SK-N-SH treated with all-trans-retinoic acid at 6 μM for 48 hours (cell line): ENCODE results near the gene CD63.

Experiments
- ATAC-seq: fragments of 200-7000 bp; cut with Tn5 transposase; 3 replicates; pipeline ENCODE4 v1.9.1; 2020; ENCODE audit warnings: mild to moderate bottlenecking, moderate library complexity
- ARNTL ChIP-seq: fragments of 450-650 bp; formaldehyde crosslinking; IDR thresholded peaks from 2 replicates; pipeline ENCODE4 v1.5.0; 2020; ENCODE audit warnings: low read depth, mild to moderate bottlenecking, moderate library complexity, borderline replicate concordance
- BACH2 ChIP-seq: fragments of 250-450 bp; sonication (Bioruptor Pico); IDR thresholded peaks from 2 replicates; pipeline ENCODE4 v1.9.0; 2021; ENCODE audit warnings: mild to moderate bottlenecking, borderline replicate concordance
- CSDC2 ChIP-seq: fragments of 250-450 bp; sonication (Bioruptor Pico); IDR thresholded peaks from 2 replicates; pipeline ENCODE4 v1.5.0; 2020; ENCODE audit warnings: mild to moderate bottlenecking, moderate library complexity
- CSRNP3 ChIP-seq: fragments of 250-450 bp; sonication (Bioruptor Pico); IDR thresholded peaks from 2 replicates; pipeline ENCODE4 v1.5.1; 2021; ENCODE audit warnings: mild to moderate bottlenecking, moderate library complexity
- ESRRG ChIP-seq: fragments of 250-450 bp; sonication (Bioruptor Pico); IDR thresholded peaks from 2 replicates; pipeline ENCODE4 v1.6.1; 2021; ENCODE audit warnings: mild to moderate bottlenecking
- ISL1 ChIP-seq: fragments of 250-450 bp; sonication (Bioruptor Pico); IDR thresholded peaks from 2 replicates; pipeline ENCODE4 v2.1.2; 2022; ENCODE audit warnings: mild to moderate bottlenecking, moderate library complexity
- OSR1 ChIP-seq: fragments of 250-450 bp; sonication (Bioruptor Pico); IDR thresholded peaks from 2 replicates; pipeline ENCODE4 v1.8.0; 2022; ENCODE audit warnings: moderate library complexity, mild to moderate bottlenecking, inconsistent platforms
- PATZ1 ChIP-seq: fragments of 250-450 bp; sonication (Bioruptor Pico); IDR thresholded peaks from 2 replicates; pipeline ENCODE4 v1.8.0; 2020; ENCODE audit warnings: mild to moderate bottlenecking, moderate library complexity, borderline replicate concordance
- PPARA ChIP-seq: fragments of 250-450 bp; sonication (Bioruptor Pico); IDR thresholded peaks from 2 replicates; pipeline ENCODE4 v1.5.0; 2020; ENCODE audit warnings: mild to moderate bottlenecking, borderline replicate concordance
- RARB ChIP-seq: fragments of 250-450 bp; sonication (Bioruptor Pico); IDR thresholded peaks from 2 replicates; pipeline ENCODE4 v1.8.0; 2021; ENCODE audit warnings: mild to moderate bottlenecking, moderate library complexity
- SNAI2 ChIP-seq: fragments of 250-450 bp; sonication (Bioruptor Pico); IDR thresholded peaks from 2 replicates; pipeline ENCODE4 v1.5.0; 2020; ENCODE audit warnings: mild to moderate bottlenecking, moderate library complexity
- TCF4 ChIP-seq: fragments of 250-450 bp; sonication (Bioruptor Pico); IDR thresholded peaks from 2 replicates; pipeline ENCODE4 v1.8.0; 2021; ENCODE audit warnings: mild to moderate bottlenecking, moderate library complexity, borderline replicate concordance
- TOX ChIP-seq: fragments of 250-450 bp; sonication (Bioruptor Pico); IDR thresholded peaks from 2 replicates; pipeline ENCODE4 v1.8.0; 2021; ENCODE audit warnings: mild to moderate bottlenecking, moderate library complexity, borderline replicate concordance
- ZC3H10 ChIP-seq: fragments of 250-450 bp; sonication (Bioruptor Pico); IDR thresholded peaks from 2 replicates; pipeline ENCODE4 v1.5.1; 2021; ENCODE audit warnings: mild to moderate bottlenecking, moderate library complexity
- ZFP3 ChIP-seq: fragments of 250-450 bp; sonication (Bioruptor Pico); IDR thresholded peaks from 2 replicates; pipeline ENCODE4 v1.5.0; 2020; ENCODE audit warnings: mild to moderate bottlenecking, moderate library complexity
- ZFP30 ChIP-seq: fragments of 450-650 bp; formaldehyde crosslinking; IDR thresholded peaks from 2 replicates; pipeline ENCODE4 v1.5.0; 2022; ENCODE audit warnings: mild to moderate bottlenecking, moderate library complexity
- ZNF565 ChIP-seq: fragments of 450-650 bp; formaldehyde crosslinking; conservative IDR thresholded peaks from 2 replicates; pipeline ENCODE4 v1.5.0; 2020; ENCODE audit warnings: low read depth, mild to moderate bottlenecking, moderate library complexity
- ZNF70 ChIP-seq: fragments of 450-650 bp; formaldehyde crosslinking; IDR thresholded peaks from 2 replicates; pipeline ENCODE4 v1.5.0; 2020; ENCODE audit warnings: mild to moderate bottlenecking, moderate library complexity
- ZNF8 ChIP-seq: fragments of 450-650 bp; formaldehyde crosslinking; IDR thresholded peaks from 2 replicates; pipeline ENCODE4 v1.5.0; 2020; ENCODE audit warnings: mild to moderate bottlenecking, moderate library complexity
- TF ChIP-seq, protein P1 (sequence below): fragments of 250-450 bp; sonication (Bioruptor Pico); IDR thresholded peaks from 2 replicates; pipeline ENCODE4 v1.5.0; 2020; ENCODE audit warnings: mild to moderate bottlenecking, moderate library complexity
- TF ChIP-seq, protein P2 (sequence below): fragments of 250-450 bp; sonication (Bioruptor Pico); IDR thresholded peaks from 2 replicates; pipeline ENCODE4 v1.8.0; 2021; ENCODE audit warnings: low read depth, mild to moderate bottlenecking, moderate library complexity, borderline replicate concordance

Gene CD63

DNA sequence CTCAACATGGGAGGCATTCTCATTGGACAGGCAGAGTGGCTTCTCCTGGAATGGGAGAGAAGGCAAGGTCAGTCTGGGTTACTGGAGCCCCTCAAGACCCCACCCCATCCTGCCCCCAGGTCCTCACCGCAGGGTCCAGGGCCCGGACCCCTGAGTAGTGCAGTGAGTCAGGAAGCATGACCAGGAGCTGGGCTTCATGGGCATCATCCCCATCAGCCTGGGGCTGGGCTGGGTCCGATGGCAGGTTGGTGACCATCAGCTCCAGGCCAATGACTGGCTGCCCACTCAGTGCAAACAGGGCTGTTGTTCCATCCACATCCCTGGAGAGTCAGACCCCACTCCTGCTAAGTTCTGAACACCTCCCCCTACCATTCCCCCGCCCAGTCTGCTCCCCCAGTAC, 34.2 kb downstream of the CD63 start (continued):
- TF ChIP-seq, protein P1, sequence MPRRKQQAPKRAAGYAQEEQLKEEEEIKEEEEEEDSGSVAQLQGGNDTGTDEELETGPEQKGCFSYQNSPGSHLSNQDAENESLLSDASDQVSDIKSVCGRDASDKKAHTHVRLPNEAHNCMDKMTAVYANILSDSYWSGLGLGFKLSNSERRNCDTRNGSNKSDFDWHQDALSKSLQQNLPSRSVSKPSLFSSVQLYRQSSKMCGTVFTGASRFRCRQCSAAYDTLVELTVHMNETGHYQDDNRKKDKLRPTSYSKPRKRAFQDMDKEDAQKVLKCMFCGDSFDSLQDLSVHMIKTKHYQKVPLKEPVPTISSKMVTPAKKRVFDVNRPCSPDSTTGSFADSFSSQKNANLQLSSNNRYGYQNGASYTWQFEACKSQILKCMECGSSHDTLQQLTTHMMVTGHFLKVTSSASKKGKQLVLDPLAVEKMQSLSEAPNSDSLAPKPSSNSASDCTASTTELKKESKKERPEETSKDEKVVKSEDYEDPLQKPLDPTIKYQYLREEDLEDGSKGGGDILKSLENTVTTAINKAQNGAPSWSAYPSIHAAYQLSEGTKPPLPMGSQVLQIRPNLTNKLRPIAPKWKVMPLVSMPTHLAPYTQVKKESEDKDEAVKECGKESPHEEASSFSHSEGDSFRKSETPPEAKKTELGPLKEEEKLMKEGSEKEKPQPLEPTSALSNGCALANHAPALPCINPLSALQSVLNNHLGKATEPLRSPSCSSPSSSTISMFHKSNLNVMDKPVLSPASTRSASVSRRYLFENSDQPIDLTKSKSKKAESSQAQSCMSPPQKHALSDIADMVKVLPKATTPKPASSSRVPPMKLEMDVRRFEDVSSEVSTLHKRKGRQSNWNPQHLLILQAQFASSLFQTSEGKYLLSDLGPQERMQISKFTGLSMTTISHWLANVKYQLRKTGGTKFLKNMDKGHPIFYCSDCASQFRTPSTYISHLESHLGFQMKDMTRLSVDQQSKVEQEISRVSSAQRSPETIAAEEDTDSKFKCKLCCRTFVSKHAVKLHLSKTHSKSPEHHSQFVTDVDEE (CRISPR knock-in tag), result no peak
- TF ChIP-seq PATZ1 (CRISPR knock-in tag) (no peak), OSR1 (CRISPR knock-in tag) (no peak), ZFP3 (no peak), CSDC2 (CRISPR knock-in tag) (no peak), BACH2 (CRISPR knock-in tag) (no peak), ZC3H10 (CRISPR knock-in tag) (no peak), ZNF565 (CRISPR knock-in tag) (no peak)

DNA sequence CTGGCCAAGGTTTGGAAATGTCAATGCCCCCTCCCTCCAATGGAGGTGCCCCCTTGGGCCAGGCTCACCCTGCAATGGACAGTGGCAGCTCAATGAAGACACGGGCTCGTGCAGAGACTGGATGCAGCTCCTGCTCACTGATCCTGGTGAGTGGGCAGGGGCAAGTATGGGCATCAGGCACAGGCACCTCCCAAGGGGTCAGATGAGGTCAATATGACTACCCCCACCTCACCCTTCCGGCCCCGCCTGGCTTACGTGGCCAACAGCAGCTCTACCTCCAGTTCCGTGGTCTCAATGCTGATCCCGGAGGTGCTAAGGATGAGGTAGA, 34.7 kb downstream of the CD63 start:
- no peak for ATAC-seq
- no peak for TF ChIP-seq CSRNP3 (CRISPR knock-in tag)
- no peak for TF ChIP-seq ESRRG (CRISPR knock-in tag)
- no peak for TF ChIP-seq ZC3H10 (CRISPR knock-in tag)
- TF ChIP-seq ISL1, result no peak
- no peak for TF ChIP-seq BACH2 (CRISPR knock-in tag)
- TF ChIP-seq SNAI2 (CRISPR knock-in tag), result no peak
- no peak for TF ChIP-seq TOX (CRISPR knock-in tag)
- TF ChIP-seq ZFP30, result no peak
- TF ChIP-seq RARB (CRISPR knock-in tag), result no peak
- TF ChIP-seq, protein P2, sequence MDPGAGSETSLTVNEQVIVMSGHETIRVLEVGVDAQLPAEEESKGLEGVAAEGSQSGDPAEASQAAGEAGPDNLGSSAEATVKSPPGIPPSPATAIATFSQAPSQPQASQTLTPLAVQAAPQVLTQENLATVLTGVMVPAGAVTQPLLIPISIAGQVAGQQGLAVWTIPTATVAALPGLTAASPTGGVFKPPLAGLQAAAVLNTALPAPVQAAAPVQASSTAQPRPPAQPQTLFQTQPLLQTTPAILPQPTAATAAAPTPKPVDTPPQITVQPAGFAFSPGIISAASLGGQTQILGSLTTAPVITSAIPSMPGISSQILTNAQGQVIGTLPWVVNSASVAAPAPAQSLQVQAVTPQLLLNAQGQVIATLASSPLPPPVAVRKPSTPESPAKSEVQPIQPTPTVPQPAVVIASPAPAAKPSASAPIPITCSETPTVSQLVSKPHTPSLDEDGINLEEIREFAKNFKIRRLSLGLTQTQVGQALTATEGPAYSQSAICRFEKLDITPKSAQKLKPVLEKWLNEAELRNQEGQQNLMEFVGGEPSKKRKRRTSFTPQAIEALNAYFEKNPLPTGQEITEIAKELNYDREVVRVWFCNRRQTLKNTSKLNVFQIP, result no peak
- no peak for TF ChIP-seq ZNF8 (CRISPR knock-in tag)
- TF ChIP-seq, protein P1 (CRISPR knock-in tag), result no peak
- no peak for TF ChIP-seq ZNF565 (CRISPR knock-in tag)
- no peak for TF ChIP-seq ZFP3
- no peak for TF ChIP-seq ZNF70 (CRISPR knock-in tag)
- no peak for TF ChIP-seq OSR1 (CRISPR knock-in tag)
- TF ChIP-seq PPARA (CRISPR knock-in tag), result no peak
- TF ChIP-seq ARNTL (CRISPR knock-in tag), result no peak
- TF ChIP-seq TCF4 (CRISPR knock-in tag), result no peak
- TF ChIP-seq, all 23 proteins: peak for 0
